ENCODE results near the gene DUOX1. TPM values are rescaled to one million over a fixed set of nuclear protein-coding genes. Genes with fewer than 3 reads are reported as not detected.

The DUOX1 gene
- polyA plus RNA-seq, 1 of the 3 experiments (the other 2 are of a cell fraction) = not detected

- no peak overlapping the region for H2AFZ ChIP-seq (ENCODE audit: low read depth)
- no peaks in the 10 kb centered on the region for H3F3A ChIP-seq (replicated peaks; ENCODE audit: insufficient read depth)
- POLR2A ChIA-PET = interaction anchor here (0.6 kb wide), 1 partner anchor 16 kb away, joined by 3 read pairs; no protein-coding TSS in a partner anchor
- no peak overlapping the region for H3K4me2 ChIP-seq
- no peak overlapping the region for H3K27ac ChIP-seq (ENCODE audit: low read depth in 2 of 2, low read length in 1 of 2)
- no peak overlapping the region for H3K9ac ChIP-seq
- no peak overlapping the region for H3K4me3 ChIP-seq (ENCODE audit: low read depth in 2 of 2, low read length in 1 of 2)
- H3K9me2 ChIP-seq = no peaks in the 10 kb centered on the region
- H4K20me1 ChIP-seq (ENCODE audit: insufficient read depth) = no peaks in the 10 kb centered on the region
- TF ChIP-seq RCOR1 (IDR thresholded peaks at IDR 0.05; ENCODE audit: low read length) = no peak
- no peaks in the 10 kb centered on the region for H3K9me3 ChIP-seq
- WGBS (ENCODE audit: low lambda C conversion rate) = 83% methylated on average over 8 of the region's 10 CpGs
- H3K36me3 ChIP-seq (replicated peaks in 1 of 2; ENCODE audit: control insufficient read depth in 1 of 2, insufficient read depth in 2 of 2, low read length in 1 of 2) = no peaks in the 10 kb centered on the region
- H3K27me3 ChIP-seq (ENCODE audit: insufficient read depth) = peaks cover 13% of the 10 kb centered on the region
- no peak for DNase-seq
- CTCF ChIA-PET = interaction anchor here (0.6 to 1.6 kb wide), 7 partner anchors 8 to 152 kb away, joined by 3 to 5 read pairs (median 3); no protein-coding TSS in a partner anchor
- peaks cover 6 to 8% of the 10 kb centered on the region in 2 experiments; a peak in 3 of 4 replicates for H3K4me1 ChIP-seq (ENCODE audit: control insufficient read depth in 1 of 2, insufficient read depth in 2 of 2, low read depth in 1 of 2, low read length in 1 of 2)
- H3K79me2 ChIP-seq (ENCODE audit: insufficient read depth) = no peaks in the 10 kb centered on the region
Observed at GRCh38 chr15:45120081-45120972, 9.5 kb upstream of the DUOX1 start.

GRCh38 chr15:45121020-45121419 lies 8.8 kb upstream of the DUOX1 start:
- POLR2A ChIA-PET = interaction anchor here (0.6 kb wide), 1 partner anchor 65 kb away, joined by 5 read pairs; no protein-coding TSS in a partner anchor

More at GRCh38 chr15:45121020-45121419, 8.8 kb upstream of the DUOX1 start:
- no peak overlapping the region for H3K4me3 ChIP-seq (ENCODE audit: low read depth in 2 of 2, low read length in 1 of 2)
- no peaks in the 10 kb centered on the region for H3F3A ChIP-seq (replicated peaks; ENCODE audit: insufficient read depth)
- H2AFZ ChIP-seq (ENCODE audit: low read depth) = no peak overlapping the region
- peaks cover 6 to 8% of the 10 kb centered on the region in 2 experiments; a peak in 3 of 4 replicates for H3K4me1 ChIP-seq (ENCODE audit: control insufficient read depth in 1 of 2, insufficient read depth in 2 of 2, low read depth in 1 of 2, low read length in 1 of 2)
- no peaks in the 10 kb centered on the region for H3K9me2 ChIP-seq
- H3K9me3 ChIP-seq = no peaks in the 10 kb centered on the region
- WGBS (ENCODE audit: low lambda C conversion rate) = 92% methylated on average over 3 of the region's 3 CpGs
- no peak for DNase-seq
- no peaks in the 10 kb centered on the region for H4K20me1 ChIP-seq (ENCODE audit: insufficient read depth)
- peaks cover 10% of the 10 kb centered on the region; the same call in 1 of the 2 replicates for H3K27me3 ChIP-seq (ENCODE audit: insufficient read depth)
- H3K9ac ChIP-seq = no peak overlapping the region
- TF ChIP-seq GABPA (IDR thresholded peaks at IDR 0.05; ENCODE audit: low read depth) = no peak
- TF ChIP-seq NFIC (IDR thresholded peaks at IDR 0.05; ENCODE audit: borderline replicate concordance) = no peak
- TF ChIP-seq GATA2 (CRISPR knock-in tag; IDR thresholded peaks at IDR 0.05) = no peak
- TF ChIP-seq MXI1 (IDR thresholded peaks at IDR 0.05; ENCODE audit: low read depth, low read length) = no peak
- no peak for TF ChIP-seq RXRA (IDR thresholded peaks at IDR 0.05; ENCODE audit: borderline replicate concordance, low read depth)
- no peak for TF ChIP-seq ZBTB33 (IDR thresholded peaks at IDR 0.05; ENCODE audit: borderline replicate concordance, low read depth)
- no peak for TF ChIP-seq FOXJ3 (CRISPR knock-in tag; IDR thresholded peaks at IDR 0.05)
- TF ChIP-seq EP300 (IDR thresholded peaks at IDR 0.05; ENCODE audit: borderline replicate concordance in 1 of 2, low read depth in 1 of 2, low read length in 1 of 2) = no peak
- no peak for TF ChIP-seq YY1 (IDR thresholded peaks at IDR 0.05; ENCODE audit: low read depth)
- no peak for TF ChIP-seq RAD21 (IDR thresholded peaks at IDR 0.05; ENCODE audit: low read length)
- no peak for TF ChIP-seq ELF1 (IDR thresholded peaks at IDR 0.05)
- TF ChIP-seq RCOR1 (IDR thresholded peaks at IDR 0.05; ENCODE audit: low read length) = no peak
- no peak for TF ChIP-seq REST (IDR thresholded peaks at IDR 0.05; ENCODE audit: low read depth, low read length)
- no peak for TF ChIP-seq TEAD4 (IDR thresholded peaks at IDR 0.05; ENCODE audit: borderline replicate concordance, insufficient read depth)
- TF ChIP-seq CHD2 (IDR thresholded peaks at IDR 0.05; ENCODE audit: low read length, partially characterized antibody) = no peak
- TF ChIP-seq MEF2A (IDR thresholded peaks at IDR 0.05; ENCODE audit: borderline replicate concordance, low read depth) = no peak
- no peak for TF ChIP-seq POLR2AphosphoS5 (IDR thresholded peaks at IDR 0.05; ENCODE audit: low read depth, low read length)
- CTCF ChIA-PET = interaction anchor here (0.6 to 1.6 kb wide), 7 partner anchors 9 to 152 kb away, joined by 3 to 5 read pairs (median 3); no protein-coding TSS in a partner anchor
- no peak overlapping the region for H3K27ac ChIP-seq (ENCODE audit: low read depth in 2 of 2, low read length in 1 of 2)
- no peak overlapping the region for H3K4me2 ChIP-seq
- no peaks in the 10 kb centered on the region for H3K36me3 ChIP-seq (replicated peaks in 1 of 2; ENCODE audit: control insufficient read depth in 1 of 2, insufficient read depth in 2 of 2, low read length in 1 of 2)
- no peaks in the 10 kb centered on the region for H3K79me2 ChIP-seq (ENCODE audit: insufficient read depth)
